GM23338 (cell line): Measurements from ENCODE around the gene PID1. TPM values are rescaled to one million over a fixed set of nuclear protein-coding genes. Genes with fewer than 3 reads are reported as not detected.

Experiments used
- ATAC-seq: fragments of 200-7000 bp; cut with Tn5 transposase; 3 replicates; pipeline ENCODE4 v1.9.1; 2020
- DNase-seq: peaks from one replicate; pipeline ENCODE4 v3.0.0-alpha.2; 2015; ENCODE audit warnings: low spot score
- H2AFZ ChIP-seq: fragments of 200-600 bp; sonication (generic); 2 replicates; pipeline ENCODE4 v1.8.0; 2016; ENCODE audit warnings: antibody characterized with exemption, mild to moderate bottlenecking, moderate library complexity
- H3F3A ChIP-seq: fragments of 200-600 bp; sonication (generic); replicated peaks from 2 replicates; pipeline ENCODE4 v1.8.0; 2017; ENCODE audit warnings: antibody characterized with exemption, mixed run types, low read depth
- H3K27ac ChIP-seq: fragments of 200-600 bp; sonication (generic); 2 replicates; pipeline ENCODE4 v1.6.1; 2016; ENCODE audit warnings: low read depth
- H3K27me3 ChIP-seq: fragments of 200-600 bp; sonication (generic); 2 replicates; pipeline ENCODE4 v1.8.0; 2016; ENCODE audit warnings: mild to moderate bottlenecking, mixed run types, moderate library complexity; ENCODE audit not compliant: insufficient read depth
- H3K36me3 ChIP-seq: fragments of 200-600 bp; sonication (generic); 2 replicates; pipeline ENCODE4 v1.8.0; 2016; ENCODE audit warnings: mild to moderate bottlenecking; ENCODE audit not compliant: insufficient read depth
- H3K4me1 ChIP-seq: fragments of 200-600 bp; sonication (generic); 2 replicates; pipeline ENCODE4 v1.8.0; 2016; ENCODE audit warnings: mild to moderate bottlenecking, moderate library complexity; ENCODE audit not compliant: insufficient read depth
- H3K4me2 ChIP-seq: fragments of 200-600 bp; sonication (generic); 2 replicates; pipeline ENCODE4 v1.7.1; 2017; ENCODE audit warnings: mixed run types
- H3K4me3 ChIP-seq: fragments of 200-600 bp; sonication (generic); 2 replicates; pipeline ENCODE4 v1.6.1; 2016; ENCODE audit warnings: mixed run types
- H3K79me2 ChIP-seq: fragments of 200-600 bp; sonication (generic); replicated peaks from 2 replicates; pipeline ENCODE4 v1.8.0; 2017; ENCODE audit warnings: mild to moderate bottlenecking; ENCODE audit not compliant: insufficient read depth
- H3K9me2 ChIP-seq: fragments of 200-600 bp; sonication (generic); 2 replicates; pipeline ENCODE4 v1.8.0; 2017; ENCODE audit not compliant: insufficient read depth
- H4K20me1 ChIP-seq: fragments of 200-600 bp; sonication (generic); replicated peaks from 2 replicates; pipeline ENCODE4 v1.8.0; 2017; ENCODE audit warnings: mild to moderate bottlenecking; ENCODE audit not compliant: insufficient read depth
- H3K27ac Mint-ChIP-seq: 2 replicates; pipeline ENCODE4 v1.8.0; 2020; ENCODE audit warnings: inconsistent platforms, mild to moderate bottlenecking, moderate library complexity, mixed read lengths
- H3K27me3 Mint-ChIP-seq: 3 replicates; pipeline ENCODE4 v1.8.0; 2022; ENCODE audit warnings: low read depth, mild to moderate bottlenecking, moderate library complexity, mixed read lengths, inconsistent platforms; ENCODE audit not compliant: insufficient read depth, poor library complexity
- H3K36me3 Mint-ChIP-seq: 3 replicates; pipeline ENCODE4 v1.8.0; 2021; ENCODE audit warnings: low read depth, mild to moderate bottlenecking, inconsistent platforms, moderate library complexity, mixed read lengths
- H3K4me1 Mint-ChIP-seq: 3 replicates; pipeline ENCODE4 v1.8.0; 2020; ENCODE audit warnings: mild to moderate bottlenecking, inconsistent platforms, mixed read lengths
- H3K4me3 Mint-ChIP-seq: 3 replicates; pipeline ENCODE4 v1.8.0; 2021; ENCODE audit warnings: moderate library complexity, mild to moderate bottlenecking, inconsistent platforms, mixed read lengths
- H3K9me3 Mint-ChIP-seq: 3 replicates; pipeline ENCODE4 v1.8.0; 2020; ENCODE audit warnings: moderate library complexity, mild to moderate bottlenecking, inconsistent platforms, mixed read lengths
- CREB1 ChIP-seq: fragments of 250-450 bp; sonication (Bioruptor Pico); IDR thresholded peaks from 2 replicates; pipeline ENCODE4 v1.5.0; 2020; ENCODE audit warnings: low read depth, mild to moderate bottlenecking, moderate library complexity
- EZH2phosphoT487 ChIP-seq: fragments of 200-600 bp; sonication (generic); IDR thresholded peaks from one replicate; pipeline ENCODE4 v1.8.1; 2018; ENCODE audit warnings: antibody characterized with exemption; ENCODE audit not compliant: unreplicated experiment
- NANOG ChIP-seq: IDR thresholded peaks from 2 replicates; pipeline ENCODE4 v1.6.1; 2016; ENCODE audit warnings: antibody characterized with exemption, borderline replicate concordance
- POLR2AphosphoS5 ChIP-seq: IDR thresholded peaks from 2 replicates; pipeline ENCODE4 v1.6.1; 2016; ENCODE audit warnings: antibody characterized with exemption, low read depth
- REST ChIP-seq: IDR thresholded peaks from one replicate; pipeline ENCODE4 v1.6.1; 2018; ENCODE audit warnings: antibody characterized with exemption; ENCODE audit not compliant: unreplicated experiment
- STAT1 ChIP-seq: IDR thresholded peaks from one replicate; pipeline ENCODE4 v1.6.1; 2016; ENCODE audit warnings: antibody characterized with exemption; ENCODE audit not compliant: unreplicated experiment
- polyA plus RNA-seq: library from polyadenylated mRNA; unstranded; fragments of >200 nt; fragmentation: Nextera tagmentation; extraction: Ambion mirVana; gene quantifications from 2 replicates; pipeline ENCODE4 v1.2.1, GENCODE V29; 2016
- total RNA-seq: library from RNA; depleted of rRNA; stranded (reverse); fragments of >200 nt; shearing (Covaris generic); gene quantifications from 2 replicates; pipeline ENCODE4 v1.2.3, GENCODE V29; 2014
- TF ChIP-seq, protein P1 (sequence below), 2 experiments: fragments of 200-600 bp in 1 of 2; sonication (generic) in 1 of 2; conservative IDR thresholded peaks; 2 replicates each; pipeline versions ENCODE4 v1.5.1 to v1.6.1; 2016 to 2017; ENCODE audit warnings: antibody characterized with exemption in 2 of 2, low read depth in 2 of 2, mild to moderate bottlenecking in 2 of 2, moderate library complexity in 1 of 2
- TF ChIP-seq, protein P2 (sequence below): IDR thresholded peaks from 2 replicates; pipeline ENCODE4 v1.6.1; 2016; ENCODE audit warnings: antibody characterized with exemption

The PID1 gene
- total and polyA plus RNA-seq, 2 experiments from 2014 or later = 1.7 to 2.4 TPM

- TF ChIP-seq NANOG (no peak), CREB1 (CRISPR knock-in tag) (no peak), REST (no peak)
- TF ChIP-seq, protein P1, sequence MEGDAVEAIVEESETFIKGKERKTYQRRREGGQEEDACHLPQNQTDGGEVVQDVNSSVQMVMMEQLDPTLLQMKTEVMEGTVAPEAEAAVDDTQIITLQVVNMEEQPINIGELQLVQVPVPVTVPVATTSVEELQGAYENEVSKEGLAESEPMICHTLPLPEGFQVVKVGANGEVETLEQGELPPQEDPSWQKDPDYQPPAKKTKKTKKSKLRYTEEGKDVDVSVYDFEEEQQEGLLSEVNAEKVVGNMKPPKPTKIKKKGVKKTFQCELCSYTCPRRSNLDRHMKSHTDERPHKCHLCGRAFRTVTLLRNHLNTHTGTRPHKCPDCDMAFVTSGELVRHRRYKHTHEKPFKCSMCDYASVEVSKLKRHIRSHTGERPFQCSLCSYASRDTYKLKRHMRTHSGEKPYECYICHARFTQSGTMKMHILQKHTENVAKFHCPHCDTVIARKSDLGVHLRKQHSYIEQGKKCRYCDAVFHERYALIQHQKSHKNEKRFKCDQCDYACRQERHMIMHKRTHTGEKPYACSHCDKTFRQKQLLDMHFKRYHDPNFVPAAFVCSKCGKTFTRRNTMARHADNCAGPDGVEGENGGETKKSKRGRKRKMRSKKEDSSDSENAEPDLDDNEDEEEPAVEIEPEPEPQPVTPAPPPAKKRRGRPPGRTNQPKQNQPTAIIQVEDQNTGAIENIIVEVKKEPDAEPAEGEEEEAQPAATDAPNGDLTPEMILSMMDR (conservative IDR thresholded peaks at IDR 0.05; ENCODE audit: low read depth in 2 of 2) = no peak; a peak in 1 of 4 replicates
Measured at GRCh38 chr2:229269146-229269545, 1.9 kb downstream of the PID1 start (continued).

- peaks cover 15% of the 10 kb centered on the region for H3K4me1 ChIP-seq
- Mint-ChIP-seq H3K36me3 (no peaks in the 10 kb centered on the region), H3K9me3 (no peaks in the 10 kb centered on the region), H3K27me3 (peaks cover 16% of the 10 kb centered on the region), H3K27ac (no peak overlapping the region), H3K4me1 (peaks cover 8% of the 10 kb centered on the region), H3K4me3 (no peak overlapping the region)
- H3K36me3 ChIP-seq = no peaks in the 10 kb centered on the region
- H3K27ac ChIP-seq = no peak overlapping the region
- H3K27me3 ChIP-seq = peaks cover 24% of the 10 kb centered on the region
- H3F3A ChIP-seq = no peaks in the 10 kb centered on the region
- no peaks in the 10 kb centered on the region for H4K20me1 ChIP-seq
- TF ChIP-seq EZH2phosphoT487 = no peak
- TF ChIP-seq, protein P2, sequence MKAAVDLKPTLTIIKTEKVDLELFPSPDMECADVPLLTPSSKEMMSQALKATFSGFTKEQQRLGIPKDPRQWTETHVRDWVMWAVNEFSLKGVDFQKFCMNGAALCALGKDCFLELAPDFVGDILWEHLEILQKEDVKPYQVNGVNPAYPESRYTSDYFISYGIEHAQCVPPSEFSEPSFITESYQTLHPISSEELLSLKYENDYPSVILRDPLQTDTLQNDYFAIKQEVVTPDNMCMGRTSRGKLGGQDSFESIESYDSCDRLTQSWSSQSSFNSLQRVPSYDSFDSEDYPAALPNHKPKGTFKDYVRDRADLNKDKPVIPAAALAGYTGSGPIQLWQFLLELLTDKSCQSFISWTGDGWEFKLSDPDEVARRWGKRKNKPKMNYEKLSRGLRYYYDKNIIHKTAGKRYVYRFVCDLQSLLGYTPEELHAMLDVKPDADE = no peak
- TF ChIP-seq POLR2AphosphoS5 = no peak
- TF ChIP-seq STAT1 = no peak
- ATAC-seq (no peak), DNase-seq (no peak)
- H3K9me2 ChIP-seq = peaks cover 5% of the 10 kb centered on the region; the same call in 1 of the 2 replicates
- H3K4me2 ChIP-seq = no peak overlapping the region
- H3K4me3 ChIP-seq = no peak overlapping the region
- no peaks in the 10 kb centered on the region; the same call in 1 of the 2 replicates for H3K79me2 ChIP-seq
- H2AFZ ChIP-seq = no peak overlapping the region
Measured at GRCh38 chr2:229268626-229269025, 2.5 kb downstream of the PID1 start.
